Sigmoid colon (tissue), 7 donors: Measurements from ENCODE around the gene SH2B2. TPM values are rescaled to one million over a fixed set of nuclear protein-coding genes. Genes with fewer than 3 reads are reported as not detected.

Experiments used
- DNase-seq: peaks from one replicate; pipeline ENCODE4 v3.0.0-alpha.2; 2019
- H3K27ac ChIP-seq, 4 donors: fragments of 200-600 bp; sonication (generic); one replicate each; pipeline ENCODE4 v1.5.1; 2016 to 2019; ENCODE audit warnings: mild to moderate bottlenecking in 1 of 4
- H3K27me3 ChIP-seq, 3 donors: fragments of 200-600 bp; sonication (generic); one replicate each; pipeline ENCODE4 v1.5.1; 2019; ENCODE audit warnings: mild to moderate bottlenecking in 1 of 3
- H3K36me3 ChIP-seq, 4 donors: fragments of 200-600 bp; sonication (generic); one replicate each; pipeline ENCODE4 v1.5.1; 2016 to 2019
- H3K4me1 ChIP-seq, 4 donors: fragments of 200-600 bp; sonication (generic); one replicate each; pipeline ENCODE4 v1.5.1; 2017 to 2019
- H3K4me3 ChIP-seq, 4 donors: fragments of 200-600 bp; sonication (generic); one replicate each; pipeline ENCODE4 v1.5.1; 2017 to 2019; ENCODE audit warnings: mild to moderate bottlenecking in 2 of 4, moderate library complexity in 1 of 4
- H3K9me3 ChIP-seq, 4 donors: fragments of 200-600 bp in 3 of 4; sonication (generic) in 3 of 4; one replicate each; pipeline versions ENCODE4 v1.5.1 to v1.6.1; 2013 to 2019
- CTCF ChIP-seq, 4 experiments: fragments of 450-650 bp in 3 of 4; fragments of 200-600 bp in 1 of 4; IDR thresholded peaks; one replicate each; pipeline ENCODE4 v1.5.1; 2016 to 2019; ENCODE audit warnings: antibody characterized with exemption in 4 of 4, mild to moderate bottlenecking in 3 of 4, moderate library complexity in 2 of 4
- EP300 ChIP-seq, 4 donors: sonication (generic); formaldehyde crosslinking; IDR thresholded peaks; one replicate each; pipeline ENCODE4 v1.6.1; 2017; ENCODE audit warnings: antibody characterized with exemption in 4 of 4
- POLR2A ChIP-seq, 2 donors: fragments of 450-650 bp; IDR thresholded peaks; one replicate each; pipeline ENCODE4 v1.6.1; 2016; ENCODE audit warnings: antibody characterized with exemption in 2 of 2, mild to moderate bottlenecking in 2 of 2, moderate library complexity in 2 of 2
- POLR2AphosphoS5 ChIP-seq, 4 donors: sonication (generic); formaldehyde crosslinking; IDR thresholded peaks; one replicate each; pipeline ENCODE4 v1.6.1; 2017; ENCODE audit warnings: antibody characterized with exemption in 4 of 4
- WGBS, 2 donors: extraction: QIAGEN DNeasy Blood & Tissue Kit; methylation state at CpG; one replicate each; pipeline ENCODE4 v1.1.7; 2013; 5-methylcytosine and 5-hydroxymethylcytosine counted together
- intact Hi-C: fragments of 100-400 bp; cut with DNase I; formaldehyde crosslinking; loops from one replicate; pipeline ENCODE4 v1.15.1; 2023
- polyA plus RNA-seq, 3 donors: library from polyadenylated mRNA; stranded (reverse); fragments of 200-250 nt; gene quantifications; one replicate each; pipeline ENCODE4 v1.2.3, GENCODE V29; 2013
- total RNA-seq, 4 donors: library from RNA; depleted of rRNA; stranded (reverse); fragments of >200 nt; gene quantifications; one replicate each; pipeline ENCODE4 v1.1.0, GENCODE V29; 2016
- donor health status: healthy with polysubstance abuse.
- donor health status: Bipolar disorder and iron deficiency.
- donor health status: healthy.

Gene SH2B2
- total and polyA plus RNA-seq, 7 donors: 1.1 to 10.5 (median 4.6) TPM; not detected in 2

GRCh38 chr7:102312317-102312716 lies 25.6 kb downstream of the SH2B2 start:
- DNase-seq: no peak
- whole genome bisulfite sequencing, 2 donors: 77 to 90% methylated on average over 2 of the region's 2 CpGs
- TF ChIP-seq POLR2AphosphoS5 (IDR thresholded peaks at IDR 0.05) (no peak), EP300 (IDR thresholded peaks at IDR 0.05) (no peak), CTCF (IDR thresholded peaks at IDR 0.05) (no peak), POLR2A (IDR thresholded peaks at IDR 0.05) (no peak)
- intact Hi-C loops: no loop called here
- no peak overlapping the region for H3K27ac ChIP-seq
- no peaks in the 10 kb centered on the region for H3K27me3 ChIP-seq
- no peaks in the 10 kb centered on the region for H3K9me3 ChIP-seq
- no peaks in the 10 kb centered on the region for H3K36me3 ChIP-seq
- no peaks in the 10 kb centered on the region for H3K4me1 ChIP-seq
- H3K4me3 ChIP-seq: no peak overlapping the region

GRCh38 chr7:102313997-102314780 lies 27.5 kb downstream of the SH2B2 start:
- 91 to 94% methylated on average over 22 of the region's 22 CpGs for WGBS, 2 donors
- peak; percentile 41 for DNase-seq

DNA sequence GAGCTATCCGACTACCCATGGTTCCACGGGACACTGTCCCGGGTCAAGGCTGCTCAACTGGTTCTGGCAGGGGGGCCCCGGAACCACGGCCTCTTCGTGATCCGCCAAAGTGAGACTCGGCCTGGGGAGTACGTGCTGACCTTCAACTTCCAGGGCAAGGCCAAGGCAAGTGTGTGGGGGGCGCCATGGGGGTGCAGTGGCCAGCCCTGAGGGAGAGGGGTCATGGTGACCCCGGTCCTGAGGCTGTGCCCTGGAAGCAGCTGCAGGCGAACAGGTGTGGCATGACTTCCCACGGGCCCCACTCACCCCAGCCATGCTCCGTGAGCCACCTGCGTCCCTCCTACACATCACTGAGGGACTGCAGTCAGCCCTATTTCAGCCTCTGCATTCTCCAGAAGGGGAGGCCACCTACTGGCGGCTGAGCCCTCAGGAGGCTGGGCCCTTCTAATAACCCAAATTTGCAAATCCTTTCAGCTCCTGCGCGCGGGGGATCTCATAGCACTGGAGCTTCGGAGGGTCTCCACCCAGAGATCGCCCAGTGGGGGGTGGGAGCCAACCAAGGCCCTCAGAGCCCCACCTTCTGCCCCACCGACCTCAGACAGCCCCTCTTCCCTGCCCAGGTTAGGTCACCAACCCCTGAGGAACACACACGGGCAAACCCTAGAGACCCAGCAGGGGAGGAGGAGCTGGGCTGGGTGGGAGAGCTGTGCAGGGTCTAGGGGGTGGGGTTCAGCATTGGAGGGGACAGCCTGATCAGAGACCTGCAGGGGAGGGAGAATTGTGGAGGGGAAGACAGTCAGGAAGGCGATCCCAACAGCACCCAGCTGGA lies 30.8 kb downstream of the SH2B2 start:
- Histone ChIP-seq H3K4me1 (no peaks in the 10 kb centered on the region), H3K27ac (no peak overlapping the region), H3K27me3 (peaks cover 4 to 22% (median 5%) of the 10 kb centered on the region in 3 donors), H3K9me3 (no peaks in the 10 kb centered on the region), H3K4me3 (no peak overlapping the region), H3K36me3 (no peaks in the 10 kb centered on the region)
- no peak for DNase-seq
- intact Hi-C loops: no loop called here
- TF ChIP-seq POLR2A (IDR thresholded peaks at IDR 0.05): no peak
- 89 to 92% methylated on average over 24 of the region's 24 CpGs for WGBS, 2 donors

More at GRCh38 chr7:102313997-102314780, 27.5 kb downstream of the SH2B2 start:
- intact Hi-C loops: no loop called here
- H3K4me3 ChIP-seq: no peak overlapping the region
- H3K27ac ChIP-seq: no peak overlapping the region
- no peaks in the 10 kb centered on the region for H3K9me3 ChIP-seq
- H3K4me1 ChIP-seq: no peaks in the 10 kb centered on the region
- TF ChIP-seq POLR2AphosphoS5 (IDR thresholded peaks at IDR 0.05) (no peak), CTCF (IDR thresholded peaks at IDR 0.05) (no peak), POLR2A (IDR thresholded peaks at IDR 0.05) (no peak), EP300 (IDR thresholded peaks at IDR 0.05) (no peak)
- H3K36me3 ChIP-seq: no peaks in the 10 kb centered on the region
- no peaks in the 10 kb centered on the region for H3K27me3 ChIP-seq

GRCh38 chr7:102318482-102318971 lies 31.9 kb downstream of the SH2B2 start:
- 69 to 80% methylated on average over 7 of the region's 7 CpGs for WGBS, 2 donors
- H3K27ac ChIP-seq: no peak overlapping the region

More at GRCh38 chr7:102318482-102318971, 31.9 kb downstream of the SH2B2 start:
- TF ChIP-seq CTCF (IDR thresholded peaks at IDR 0.05) (no peak), POLR2A (IDR thresholded peaks at IDR 0.05) (no peak), POLR2AphosphoS5 (IDR thresholded peaks at IDR 0.05) (no peak), EP300 (IDR thresholded peaks at IDR 0.05) (no peak)
- intact Hi-C loops: no loop called here
- DNase-seq: no peak
- Histone ChIP-seq H3K36me3 (no peaks in the 10 kb centered on the region), H3K4me1 (no peaks in the 10 kb centered on the region), H3K9me3 (no peaks in the 10 kb centered on the region), H3K27me3 (peaks cover 4 to 30% (median 5%) of the 10 kb centered on the region in 3 donors), H3K4me3 (no peak overlapping the region)
